ENCODE data around the gene ARHGAP10. TPM values are rescaled to one million over a fixed set of nuclear protein-coding genes. Genes with fewer than 3 reads are reported as not detected.

The ARHGAP10 gene
- total and polyA plus RNA-seq, 12 donors: 33.9 to 71.1 (median 60.7) TPM

- ATAC-seq: peak in 5 of 8 donors; percentile 23 to 51 (median 39)
- 83 to 85% methylated on average over 7 of the region's 7 CpGs for WGBS, 2 donors
- no peak for DNase-seq
- no peaks in the 10 kb centered on the region for H3K27me3 ChIP-seq
- peak overlapping the region in 7 of 10 donors; percentile 3 to 65 (median 35) for H3K27ac ChIP-seq
- intact Hi-C loops (cut with DNase I): no loop called here
- H3K9me3 ChIP-seq: no peaks in the 10 kb centered on the region
- H3K4me3 ChIP-seq: no peak overlapping the region
- no peaks in the 10 kb centered on the region for H3K36me3 ChIP-seq
- peaks cover 3 to 68% (median 37%) of the 10 kb centered on the region in 9 donors for H3K4me1 ChIP-seq
- no peak for TF ChIP-seq CTCF (IDR thresholded peaks at IDR 0.05)
Observed at GRCh38 chr4:147799986-147800555, 68.2 kb downstream of the ARHGAP10 start.

GRCh38 chr4:147801820-147802219 is 69.9 kb downstream of the ARHGAP10 start:
- intact Hi-C loops (cut with DNase I): no loop called here
- TF ChIP-seq CTCF (IDR thresholded peaks at IDR 0.05): no peak
- Histone ChIP-seq H3K27me3 (no peaks in the 10 kb centered on the region), H3K27ac (peak overlapping the region in 4 of 10 donors; percentile 4 to 45 (median 20)), H3K4me3 (no peak overlapping the region), H3K4me1 (peaks cover 3 to 69% (median 37%) of the 10 kb centered on the region in 9 donors), H3K9me3 (no peaks in the 10 kb centered on the region), H3K36me3 (no peaks in the 10 kb centered on the region)
- WGBS, 2 donors: 77 to 83% methylated on average over 4 of the region's 4 CpGs
- DNase-seq (no peak), ATAC-seq (peak in 2 of 8 donors; percentile 23 to 39)

GRCh38 chr4:147802346-147802745 is 70.5 kb downstream of the ARHGAP10 start:
- H3K36me3 ChIP-seq: no peaks in the 10 kb centered on the region
- no peaks in the 10 kb centered on the region for H3K27me3 ChIP-seq
- intact Hi-C loops (cut with DNase I): no loop called here
- peak in 4 of 8 donors; percentile 8 to 58 (median 32) for ATAC-seq
- DNase-seq: no peak
- peak overlapping the region in 5 of 10 donors; percentile 4 to 45 (median 25) for H3K27ac ChIP-seq
- no peak overlapping the region for H3K4me3 ChIP-seq
- H3K9me3 ChIP-seq: no peaks in the 10 kb centered on the region
- no peak for TF ChIP-seq CTCF (IDR thresholded peaks at IDR 0.05)
- peaks cover 3 to 74% (median 38%) of the 10 kb centered on the region in 9 donors for H3K4me1 ChIP-seq
- WGBS, 2 donors: 63 to 75% methylated on average over 2 of the region's 2 CpGs

GRCh38 chr4:147805946-147806345 is 74.1 kb downstream of the ARHGAP10 start:
- no peaks in the 10 kb centered on the region for H3K36me3 ChIP-seq
- DNase-seq (no peak), ATAC-seq (no peak)
- H3K9me3 ChIP-seq: no peaks in the 10 kb centered on the region
- H3K4me3 ChIP-seq: no peak overlapping the region
- WGBS, 2 donors: 84 to 93% methylated on average over 4 of the region's 4 CpGs
- no peak overlapping the region for H3K27ac ChIP-seq
- intact Hi-C loops (cut with DNase I): no loop called here
- no peak for TF ChIP-seq CTCF (IDR thresholded peaks at IDR 0.05)
- no peaks in the 10 kb centered on the region for H3K27me3 ChIP-seq
- H3K4me1 ChIP-seq: peaks cover 0 to 82% (median 42%) of the 10 kb centered on the region in 9 donors
